ENCODE data around the gene ANKRD6.

ANKRD6 gene

DNA sequence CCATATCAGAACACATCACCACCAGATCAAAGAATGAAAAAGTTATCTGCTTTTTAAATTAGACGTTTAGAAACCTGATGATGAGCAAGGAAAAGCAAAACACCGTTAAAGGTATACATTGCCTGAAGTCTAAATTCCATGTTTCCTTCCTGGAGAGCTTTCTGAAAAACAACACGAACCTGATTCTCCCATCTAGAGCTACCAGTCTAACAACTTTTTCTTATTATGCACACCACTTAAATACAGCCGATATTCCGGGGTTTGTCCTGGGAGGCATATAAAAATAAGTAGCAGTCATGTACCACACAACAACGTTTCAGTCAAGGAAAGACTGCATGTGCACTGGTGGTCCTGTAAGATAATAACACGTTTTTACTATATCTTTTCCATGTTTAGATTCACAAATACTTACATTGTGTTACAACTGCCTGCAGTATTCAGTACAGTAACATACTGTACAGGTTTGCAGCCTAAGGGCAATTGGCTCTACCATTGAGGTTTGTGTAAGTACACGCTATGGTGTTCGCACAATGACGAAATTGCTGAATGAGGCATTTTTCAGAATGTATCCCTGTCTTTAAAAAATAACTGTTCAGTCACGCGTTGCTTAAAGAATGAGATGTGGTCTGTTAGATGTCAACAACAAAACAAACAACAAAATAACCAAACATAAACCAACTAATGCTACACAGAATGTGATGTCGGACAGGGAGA lies 224.7 kb downstream of the ANKRD6 start:
- no peak for DNase-seq (ENCODE audit: low read depth)

DNA sequence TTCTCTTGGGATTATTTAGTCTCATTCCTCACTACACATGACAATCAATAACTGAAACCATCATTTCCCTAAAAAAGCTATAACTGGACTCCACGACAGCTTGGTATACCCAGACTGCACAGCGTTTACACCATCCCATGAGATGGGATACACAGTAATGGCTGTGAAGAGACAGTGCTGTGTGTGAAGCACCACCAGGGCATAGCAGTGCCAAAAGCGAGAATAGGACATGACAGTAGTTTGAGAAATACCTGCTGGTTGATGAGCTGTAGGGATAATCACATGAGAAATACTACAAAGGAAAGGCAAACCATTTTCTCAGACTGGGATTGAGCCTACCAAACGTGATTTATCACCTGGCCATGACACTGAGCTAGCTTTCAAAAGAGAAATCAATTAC lies 228.0 kb downstream of the ANKRD6 start:
- no peak for DNase-seq (ENCODE audit: low read depth)

DNA sequence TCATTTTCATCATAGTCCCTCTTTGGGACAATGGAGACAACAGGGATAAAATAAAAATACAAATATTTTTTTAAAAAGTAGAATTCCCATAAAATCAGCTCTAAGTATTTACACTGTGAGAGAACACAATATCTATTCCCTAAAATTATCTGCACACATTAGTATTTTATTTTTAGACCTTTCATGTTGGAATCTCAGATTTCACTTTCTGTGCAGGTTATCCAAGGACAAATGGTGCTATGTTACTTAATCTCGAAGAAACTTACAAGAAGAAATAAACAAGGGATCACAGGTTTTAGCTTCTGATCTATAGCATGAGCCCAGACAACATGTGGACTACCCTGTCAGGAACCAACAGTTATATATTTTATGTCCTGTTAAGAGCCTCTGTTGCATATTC lies 228.6 kb downstream of the ANKRD6 start:
- DNase-seq (ENCODE audit: low read depth): no peak

GRCh38 chr6:89662659-89663223 lies 229.8 kb downstream of the ANKRD6 start:
- DNase-seq (ENCODE audit: low read depth): no peak

- DNase-seq (ENCODE audit: low read depth): no peak
These were observed 235.1 kb downstream of the ANKRD6 start for GRCh38 chr6:89667872-89668556.

- DNase-seq (ENCODE audit: low read depth): no peak
These were observed 236.1 kb downstream of the ANKRD6 start for GRCh38 chr6:89669002-89669401.

GRCh38 chr6:89670935-89671565 lies 238.1 kb downstream of the ANKRD6 start:
- no peak for DNase-seq (ENCODE audit: low read depth)

DNA sequence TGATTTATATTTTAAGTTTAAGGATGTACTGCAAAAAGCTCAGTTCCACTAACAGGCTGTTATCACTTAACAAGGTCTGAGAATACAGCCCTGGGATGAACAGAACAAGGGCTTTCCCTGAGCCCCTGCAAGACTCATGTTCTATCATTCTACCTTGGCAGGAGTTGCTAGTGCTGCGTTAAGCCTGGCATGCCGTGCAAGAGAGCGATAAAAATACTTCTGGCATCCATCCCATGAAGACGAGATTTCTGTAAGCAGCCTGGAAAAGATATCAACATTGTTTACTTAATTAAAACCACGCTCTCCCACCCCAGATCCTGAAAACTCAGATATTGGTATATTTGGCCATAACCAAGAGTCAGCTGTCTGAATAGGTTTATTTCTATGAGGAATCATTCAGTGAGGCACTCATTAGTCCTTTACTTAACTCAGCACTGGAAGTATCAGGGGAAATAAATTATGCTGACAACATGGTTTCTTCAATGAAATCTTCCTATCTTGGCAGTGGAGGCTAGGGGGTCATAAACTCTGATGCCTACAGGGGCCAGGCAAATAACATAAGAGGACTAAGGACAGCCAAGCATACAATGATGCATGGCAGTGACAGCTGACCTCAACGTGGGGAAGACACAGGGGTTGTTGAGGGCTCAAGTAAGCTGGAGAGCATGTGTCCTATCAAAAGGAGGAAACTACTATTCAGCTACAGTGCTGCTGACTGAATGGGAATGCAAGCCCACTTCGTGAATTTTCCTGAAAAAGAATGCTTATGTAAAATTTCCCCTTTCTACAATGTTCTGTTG lies 243.2 kb downstream of the ANKRD6 start:
- no peak for DNase-seq (ENCODE audit: low read depth)

DNA sequence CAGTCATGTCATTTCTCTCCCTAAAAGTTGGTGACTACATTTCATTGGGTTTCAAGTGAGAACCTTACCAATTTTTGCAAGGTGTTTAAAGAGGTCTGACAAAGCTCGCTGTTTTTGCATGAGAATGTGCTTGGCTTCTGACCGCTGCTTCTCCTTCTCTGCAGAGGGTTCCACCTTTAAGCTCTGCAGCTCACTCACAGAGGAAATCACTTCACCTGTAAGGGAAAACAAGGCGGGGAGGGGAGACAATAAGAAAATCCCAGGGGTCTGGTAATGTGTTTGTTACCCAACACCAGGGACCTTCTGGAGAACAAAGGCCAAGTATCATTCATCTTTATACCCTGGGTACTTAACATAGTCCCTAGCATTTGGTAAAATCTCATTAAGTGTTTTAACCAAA lies 245.6 kb downstream of the ANKRD6 start:
- no peak for DNase-seq (ENCODE audit: low read depth)

GRCh38 chr6:89679215-89680120 lies 246.5 kb downstream of the ANKRD6 start:
- no peak for DNase-seq (ENCODE audit: low read depth)

DNA sequence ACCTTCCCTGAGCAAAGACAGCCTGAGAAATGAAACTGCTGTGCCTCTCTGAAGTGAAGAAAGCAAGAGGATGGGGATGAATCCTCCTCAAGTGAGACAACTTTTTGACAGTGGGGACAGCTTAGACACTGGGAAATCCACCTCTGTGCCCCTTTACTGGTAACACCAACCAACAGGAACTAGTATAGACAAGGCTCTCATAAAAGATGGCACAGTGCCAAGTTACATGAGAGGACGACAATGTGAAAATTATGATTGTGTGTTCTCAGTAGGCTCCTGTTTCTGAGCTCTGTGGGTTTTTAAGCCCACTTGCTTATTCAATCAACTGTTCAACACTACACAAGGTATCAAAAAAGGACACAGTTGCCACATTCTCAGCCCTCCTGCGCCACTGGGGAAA lies 247.2 kb downstream of the ANKRD6 start:
- no peak for DNase-seq (ENCODE audit: low read depth)

- DNase-seq (ENCODE audit: low read depth): no peak
These were observed 247.6 kb downstream of the ANKRD6 start for GRCh38 chr6:89680551-89680950.

GRCh38 chr6:89681983-89682564 lies 249.1 kb downstream of the ANKRD6 start:
- no peak for DNase-seq (ENCODE audit: low read depth)

GRCh38 chr6:89682991-89683390 lies 250.0 kb downstream of the ANKRD6 start:
- no peak for DNase-seq (ENCODE audit: low read depth)

Measured in stimulated activated CD8-positive, alpha-beta memory T cell treated with anti-CD3 and anti-CD28 coated beads, Interleukin-7, amount 100 ng/mL, for 24 hours (primary cell).